HTERT RPE-1 (cell line): ENCODE data around the gene COMMD6.

Source experiments
- in situ Hi-C: fragments of 300-500 bp; cut with MboI; formaldehyde crosslinking; loops from 4 replicates; pipeline ENCODE4 v1.14.3; 2020; ENCODE audit warnings: low sequenced_read_pairs

COMMD6 gene

DNA sequence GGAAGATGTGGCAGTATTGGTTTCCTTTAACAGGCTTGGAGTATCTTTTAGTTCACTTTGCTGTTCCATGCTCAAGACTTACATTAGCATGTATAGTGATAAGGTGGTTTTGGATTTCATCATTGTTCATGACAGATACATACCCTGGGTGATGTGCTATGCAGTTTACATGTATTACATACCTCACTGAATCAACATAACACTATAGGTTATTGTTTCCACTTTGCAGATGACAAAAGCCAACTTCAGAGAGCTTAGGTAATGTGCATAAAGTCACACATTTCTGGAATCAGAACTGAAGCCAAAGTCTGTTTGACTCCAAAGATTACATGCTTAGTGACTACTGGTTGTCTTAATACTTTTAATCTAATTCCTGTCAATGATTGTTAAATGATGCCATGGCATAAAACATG is 7.1 kb downstream of the COMMD6 start:
- in situ Hi-C loops, result no loop called here

DNA sequence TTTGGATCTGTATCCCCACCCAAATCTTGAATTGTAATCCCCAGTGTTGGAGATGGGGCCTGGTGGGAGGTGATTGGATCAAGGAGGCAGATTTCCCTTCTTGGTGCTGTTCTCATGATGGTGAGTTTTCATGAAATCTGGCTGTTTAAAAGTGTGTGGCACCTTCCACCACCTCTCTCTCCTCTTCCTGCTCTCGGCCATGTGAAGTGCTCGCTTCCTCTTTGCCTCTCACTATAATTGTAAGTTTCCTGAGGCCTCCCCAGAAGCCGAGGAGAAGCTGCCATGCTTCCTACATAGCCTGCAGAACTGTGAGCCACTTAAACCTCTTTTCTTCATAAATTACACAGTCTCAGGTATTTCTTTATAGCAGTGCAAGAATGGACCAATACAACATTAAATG is 15.7 kb downstream of the COMMD6 start:
- in situ Hi-C loops, result no loop called here

- in situ Hi-C loops, result no loop called here
Measured at GRCh38 chr13:75518439-75519088, 19.1 kb downstream of the COMMD6 start.

GRCh38 chr13:75514080-75514995 is 23.3 kb downstream of the COMMD6 start:
- in situ Hi-C loops, result no loop called here

- in situ Hi-C loops, result no loop called here
Measured at GRCh38 chr13:75513271-75513670, 24.4 kb downstream of the COMMD6 start.

DNA sequence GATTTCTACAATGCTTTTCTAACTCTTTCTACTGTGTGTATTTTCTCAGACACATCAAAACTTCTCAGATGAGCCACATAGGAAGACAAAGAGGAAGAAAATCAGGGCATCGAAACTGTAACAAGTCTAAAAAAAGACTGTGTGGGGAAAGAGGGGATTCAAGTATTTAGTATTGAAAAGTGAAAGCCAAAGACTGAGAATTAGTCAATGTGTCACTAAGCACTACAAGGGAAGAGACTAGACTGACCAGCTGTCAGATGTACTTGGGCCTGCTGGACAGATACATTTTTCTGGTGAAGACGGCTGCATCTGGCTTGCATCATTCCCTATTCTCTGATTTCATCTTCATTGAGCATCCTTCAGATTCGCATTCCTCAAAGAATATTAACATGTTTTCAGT is 25.4 kb downstream of the COMMD6 start:
- in situ Hi-C loops, result no loop called here

- in situ Hi-C loops, result no loop called here
Measured at GRCh38 chr13:75511051-75511625, 26.5 kb downstream of the COMMD6 start.

- in situ Hi-C loops, result no loop called here
Measured at GRCh38 chr13:75508002-75508548, 29.6 kb downstream of the COMMD6 start.

- in situ Hi-C loops, result no loop called here
Measured at GRCh38 chr13:75507027-75508001, 30.3 kb downstream of the COMMD6 start.

- in situ Hi-C loops, result no loop called here
Measured at GRCh38 chr13:75506018-75506417, 31.6 kb downstream of the COMMD6 start.

DNA sequence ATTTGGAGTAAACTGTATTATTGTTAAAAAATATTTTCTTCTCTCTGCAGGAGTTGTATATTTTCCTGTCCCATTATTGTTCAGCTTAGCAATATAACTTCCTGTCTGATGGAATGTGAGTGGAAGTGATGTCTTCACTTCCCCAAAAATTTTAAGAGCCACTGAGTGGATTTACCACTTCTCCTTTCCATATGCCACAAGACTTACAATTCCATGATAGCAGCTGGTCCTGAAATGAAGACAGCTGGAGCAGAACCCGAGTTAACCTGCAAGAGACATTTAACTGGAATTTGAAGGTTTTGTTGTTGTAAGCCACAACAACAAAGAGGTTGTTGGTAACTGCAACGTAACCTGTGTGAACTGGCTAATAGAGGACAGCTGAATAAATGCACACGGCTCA is 32.3 kb downstream of the COMMD6 start:
- in situ Hi-C loops, result no loop called here

GRCh38 chr13:75495938-75496337 is 41.7 kb downstream of the COMMD6 start:
- in situ Hi-C loops, result no loop called here

DNA sequence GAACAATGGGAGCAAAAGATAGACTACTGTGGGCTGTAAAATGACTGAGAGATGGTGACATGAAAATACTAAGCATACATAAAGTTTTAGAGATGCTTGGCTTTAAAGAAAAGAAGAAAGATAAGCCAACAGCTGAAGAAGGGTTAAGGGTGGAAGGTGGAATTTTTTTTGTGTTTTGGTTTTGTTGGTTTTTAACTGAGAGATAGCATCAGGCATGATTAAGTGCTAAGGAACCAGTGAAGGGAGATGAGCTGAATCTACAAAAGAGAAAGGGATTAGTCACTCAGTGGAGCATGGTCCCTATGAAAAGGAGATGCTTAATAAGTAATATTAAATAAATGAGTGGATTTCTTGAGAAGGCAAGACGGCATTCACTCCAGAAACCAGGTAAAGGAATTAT is 43.1 kb downstream of the COMMD6 start:
- in situ Hi-C loops, result no loop called here

GRCh38 chr13:75493156-75493555 is 44.5 kb downstream of the COMMD6 start:
- in situ Hi-C loops, result no loop called here

DNA sequence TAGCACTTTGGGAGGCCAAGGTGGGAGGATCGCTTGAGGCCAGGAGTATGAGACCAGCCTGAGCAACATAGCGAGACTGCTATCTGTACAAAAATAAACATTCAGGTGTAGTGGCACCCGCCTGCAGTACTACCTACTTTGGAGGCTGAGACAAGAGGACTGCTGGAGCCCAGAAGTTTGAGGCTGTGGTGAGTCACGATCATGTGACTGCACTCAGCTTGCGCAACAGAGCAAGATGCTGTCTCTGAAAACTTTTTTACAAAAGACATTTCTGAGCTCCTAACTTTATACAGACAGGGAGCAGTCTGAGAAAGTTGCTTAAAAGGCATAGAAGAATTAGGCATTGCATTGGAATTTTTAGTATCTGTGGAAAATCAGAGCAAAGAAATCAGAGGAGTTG is 45.3 kb downstream of the COMMD6 start:
- in situ Hi-C loops, result no loop called here

- in situ Hi-C loops, result no loop called here
Measured at GRCh38 chr13:75491376-75491775, 46.3 kb downstream of the COMMD6 start.

DNA sequence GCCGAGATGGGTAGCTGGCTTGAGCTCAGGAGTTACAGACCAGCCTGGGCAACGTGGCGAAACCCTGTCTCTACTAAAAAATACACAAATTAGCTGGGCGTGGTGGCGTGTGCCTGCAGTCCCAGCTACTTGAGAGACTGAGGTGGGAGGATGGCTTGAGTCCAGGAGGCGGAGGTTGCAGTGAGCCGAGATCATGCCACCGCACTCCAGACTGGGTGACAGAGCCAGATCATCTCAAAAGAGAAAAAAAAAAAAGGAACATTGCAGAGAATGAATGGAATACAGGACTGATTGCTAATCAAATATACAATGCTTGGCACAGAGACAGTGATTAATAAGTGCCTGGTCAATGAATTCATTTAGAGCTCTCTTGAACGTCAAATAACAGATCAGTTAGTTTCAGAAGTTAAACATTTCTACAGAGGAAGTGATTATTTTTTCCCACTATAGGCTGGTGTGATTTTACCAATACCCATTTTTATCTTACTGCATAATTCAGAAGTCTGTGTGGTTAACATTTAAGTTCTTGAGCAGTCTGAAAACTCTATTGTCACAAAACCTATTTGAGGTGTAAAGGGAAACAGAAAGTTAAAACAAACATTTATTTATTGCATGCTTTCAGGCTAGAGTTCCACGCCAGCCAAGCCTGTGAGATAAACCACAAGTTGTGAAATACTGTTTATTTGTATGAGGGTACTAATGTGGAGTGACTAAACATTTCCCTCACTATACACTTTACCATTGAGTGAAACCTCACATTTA is 48.0 kb downstream of the COMMD6 start:
- in situ Hi-C loops, result no loop called here

DNA sequence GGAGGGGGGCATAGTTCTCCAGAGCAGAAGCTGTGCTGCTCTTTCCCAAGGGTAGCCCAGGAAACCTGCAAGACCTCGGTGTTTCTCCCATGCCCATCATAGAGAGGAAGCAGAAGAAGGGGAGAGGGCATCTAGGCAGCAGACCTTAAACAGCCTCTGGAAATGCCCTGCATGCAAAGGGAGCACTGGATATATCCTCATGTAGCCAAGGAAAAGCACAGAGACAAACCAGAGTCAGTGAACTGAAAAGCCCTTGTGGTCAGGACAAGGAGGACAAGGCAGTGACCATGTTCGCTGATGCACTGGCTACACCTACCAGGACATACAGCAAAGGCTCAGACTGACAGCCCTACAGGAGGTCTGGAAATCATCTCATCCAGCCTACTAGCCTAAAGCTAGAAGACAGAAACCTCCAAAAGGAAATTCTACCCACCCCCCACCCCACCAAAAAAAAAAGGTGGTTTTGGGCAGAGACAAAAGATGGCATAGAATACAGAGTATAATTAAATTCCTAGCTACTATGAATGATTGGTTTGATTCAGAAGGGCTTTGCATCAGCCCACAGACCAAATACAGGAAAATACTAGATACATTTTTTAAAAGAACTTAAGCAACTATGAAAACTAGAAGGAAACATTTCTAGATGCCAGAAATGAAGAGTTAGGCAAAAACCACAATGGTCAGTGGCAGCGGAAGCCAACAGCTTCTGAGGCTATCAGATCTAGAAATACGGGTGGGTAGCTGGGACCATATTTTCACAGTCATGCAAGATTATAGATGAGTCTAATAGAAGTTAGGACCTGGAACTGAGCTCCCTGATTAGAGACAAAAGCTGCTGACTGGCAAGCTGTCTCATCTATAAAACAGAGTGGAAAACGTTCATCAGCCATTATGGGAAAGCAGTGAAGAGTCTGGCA is 51.2 kb downstream of the COMMD6 start:
- in situ Hi-C loops, result no loop called here
